GM21515 (cell line): ENCODE data around the gene MYO18B.

Source experiments
- ATAC-seq: cut with Tn5 transposase; IDR thresholded peaks from one replicate; pipeline ENCODE4 v1.9.1; 2021; ENCODE audit not compliant: unreplicated experiment

MYO18B gene

GRCh38 chr22:25892678-25893077, 150.7 kb downstream of the MYO18B start:
- no peak for ATAC-seq

DNA sequence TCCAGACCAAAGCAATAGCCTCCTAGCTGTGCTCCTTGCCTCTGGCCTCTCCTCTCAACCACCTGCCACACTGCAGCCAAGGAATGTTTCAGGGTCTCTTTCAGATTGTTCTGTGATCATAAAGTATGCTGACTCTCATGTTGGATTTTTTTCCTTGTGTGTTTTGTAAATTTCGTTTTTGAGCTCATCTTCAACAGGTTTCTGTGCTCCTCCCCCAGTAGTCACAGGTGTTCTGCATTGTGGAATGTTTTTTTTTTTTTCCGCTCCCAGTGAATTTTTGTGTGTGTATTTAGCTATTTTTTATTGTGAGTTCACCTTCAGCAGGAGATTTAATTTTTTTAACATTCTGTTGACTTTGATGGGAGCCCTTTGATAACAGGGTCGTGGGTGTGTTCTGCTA, 153.7 kb downstream of the MYO18B start:
- no peak for ATAC-seq

DNA sequence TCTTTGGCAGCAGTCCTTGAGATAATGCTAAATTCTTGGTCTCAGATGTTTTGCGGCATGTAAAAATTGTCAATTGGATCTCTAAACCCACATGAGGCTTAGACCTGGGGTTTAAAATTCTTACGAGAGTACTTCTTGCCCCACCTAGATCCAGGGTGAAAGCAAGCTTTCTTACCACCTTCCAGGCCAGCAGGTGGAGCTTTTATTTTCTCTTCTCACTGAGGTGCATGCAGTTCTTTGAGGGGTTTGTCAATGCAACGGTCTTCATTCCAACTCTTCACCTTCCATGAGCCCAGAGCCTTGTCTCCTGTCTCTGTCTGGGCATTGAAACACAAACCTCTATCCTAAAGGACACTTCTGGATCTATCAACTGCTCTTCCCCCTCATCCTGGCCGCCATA, 154.1 kb downstream of the MYO18B start:
- ATAC-seq, result no peak

- no peak for ATAC-seq
Observed at GRCh38 chr22:25896592-25896991, 154.6 kb downstream of the MYO18B start.

DNA sequence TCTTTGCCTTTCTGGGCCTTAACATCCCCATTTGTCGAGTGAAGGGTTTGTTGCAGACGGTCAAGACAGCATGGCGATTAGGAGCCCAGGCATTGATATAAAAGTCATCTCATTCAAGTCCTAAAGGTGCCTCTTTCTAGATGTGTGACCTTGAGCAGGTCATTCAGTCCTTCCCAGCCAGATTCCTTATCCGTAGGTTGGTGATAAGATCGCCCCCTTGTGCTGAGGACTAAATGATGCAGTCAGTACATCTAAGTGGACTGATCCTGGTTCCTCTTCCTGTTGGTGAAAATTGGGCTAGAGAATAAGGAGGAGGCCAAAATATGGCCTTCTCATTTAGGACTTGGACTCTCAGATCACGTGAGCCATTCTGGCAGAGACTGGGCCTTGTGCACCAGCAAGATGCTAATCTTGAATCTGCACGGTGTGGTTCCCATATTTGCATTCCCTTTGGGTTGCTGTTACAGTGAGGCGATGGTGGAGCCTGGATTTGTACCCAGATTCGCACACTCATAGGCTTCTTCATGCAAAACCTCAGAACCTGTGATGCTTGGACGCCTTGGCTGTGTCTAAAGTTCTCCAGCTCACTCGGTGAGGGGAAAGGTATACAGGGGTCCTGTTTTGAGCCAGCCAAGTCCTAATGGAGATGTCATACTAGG, 156.8 kb downstream of the MYO18B start:
- ATAC-seq, result no peak

GRCh38 chr22:25899566-25899965, 157.6 kb downstream of the MYO18B start:
- ATAC-seq, result no peak

GRCh38 chr22:25900390-25900789, 158.4 kb downstream of the MYO18B start:
- no peak for ATAC-seq

DNA sequence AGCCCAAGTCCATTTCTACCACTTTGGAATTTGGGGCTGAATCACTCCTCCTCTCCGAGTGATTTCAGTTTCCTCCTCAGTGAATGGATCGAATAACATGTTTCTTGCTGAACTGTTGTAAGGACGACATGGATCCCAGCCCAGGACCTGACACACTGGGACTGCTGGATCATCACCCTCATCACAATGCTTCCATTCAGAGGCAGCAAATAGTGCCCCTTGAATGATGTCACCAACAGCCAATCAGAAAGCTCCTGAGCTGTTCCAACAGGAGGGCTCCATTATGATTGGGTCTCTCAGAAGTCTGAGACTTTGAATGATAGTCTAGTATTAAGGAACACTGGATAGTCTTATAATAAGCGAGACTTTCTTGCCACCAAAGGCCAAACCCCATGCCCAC, 158.9 kb downstream of the MYO18B start:
- no peak for ATAC-seq

- no peak for ATAC-seq
Observed at GRCh38 chr22:25902402-25902801, 160.4 kb downstream of the MYO18B start.

DNA sequence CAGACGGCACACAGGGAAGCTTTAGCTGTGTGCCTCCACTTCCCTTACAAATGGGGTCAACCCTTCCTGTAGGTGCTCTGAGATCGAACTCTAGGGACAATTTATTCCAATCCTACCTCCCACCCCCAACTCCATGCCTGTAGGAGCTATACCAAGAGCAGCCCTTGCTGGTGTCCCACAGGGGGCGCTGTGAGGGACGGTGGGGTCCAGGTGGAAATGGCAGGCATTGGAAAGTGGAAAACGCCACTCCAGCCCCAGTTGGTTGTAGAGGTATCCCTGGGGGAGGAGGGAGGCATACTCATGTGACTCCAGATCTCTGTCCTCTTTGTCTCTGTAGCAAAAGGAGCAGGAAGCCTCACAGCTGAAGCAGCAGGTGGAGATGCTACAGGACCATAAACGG, 161.3 kb downstream of the MYO18B start:
- ATAC-seq, result no peak

DNA sequence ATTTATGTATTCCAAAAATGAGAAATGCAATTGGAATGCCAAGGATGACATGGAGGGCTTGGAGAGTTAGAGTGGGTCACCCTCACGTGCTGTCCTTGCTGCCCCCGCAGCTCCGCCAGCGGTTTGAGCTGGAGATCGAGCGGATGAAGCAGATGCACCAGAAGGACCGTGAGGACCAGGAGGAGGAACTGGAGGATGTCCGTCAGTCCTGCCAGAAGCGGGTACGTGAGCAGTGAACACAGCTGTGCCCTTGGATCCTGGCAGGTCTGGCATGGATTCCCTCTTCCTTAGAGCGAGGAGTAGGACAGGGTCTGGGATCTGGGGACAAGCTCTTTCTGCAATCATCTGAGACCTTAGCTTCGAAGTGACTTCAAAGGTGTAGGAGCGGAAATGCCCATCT, 166.2 kb downstream of the MYO18B start:
- no peak for ATAC-seq

DNA sequence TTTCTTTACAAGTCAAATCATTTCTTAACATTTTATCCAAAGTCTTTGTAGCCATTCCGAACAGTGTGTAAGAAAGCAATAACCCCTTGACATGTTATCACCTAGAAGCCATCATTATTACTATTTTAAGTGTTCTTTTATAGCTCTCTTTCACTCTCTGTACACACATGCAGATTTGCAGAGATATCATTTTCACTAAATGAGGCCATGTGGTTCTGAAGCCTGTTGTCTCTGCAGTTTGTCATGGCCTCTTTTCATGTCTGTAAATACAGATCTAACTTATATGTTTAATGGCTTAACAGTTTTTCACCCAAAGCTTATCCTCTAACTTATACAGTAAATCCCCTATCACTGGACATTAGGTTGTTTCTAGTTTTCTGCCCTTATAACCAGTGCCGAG, 166.8 kb downstream of the MYO18B start:
- no peak for ATAC-seq

DNA sequence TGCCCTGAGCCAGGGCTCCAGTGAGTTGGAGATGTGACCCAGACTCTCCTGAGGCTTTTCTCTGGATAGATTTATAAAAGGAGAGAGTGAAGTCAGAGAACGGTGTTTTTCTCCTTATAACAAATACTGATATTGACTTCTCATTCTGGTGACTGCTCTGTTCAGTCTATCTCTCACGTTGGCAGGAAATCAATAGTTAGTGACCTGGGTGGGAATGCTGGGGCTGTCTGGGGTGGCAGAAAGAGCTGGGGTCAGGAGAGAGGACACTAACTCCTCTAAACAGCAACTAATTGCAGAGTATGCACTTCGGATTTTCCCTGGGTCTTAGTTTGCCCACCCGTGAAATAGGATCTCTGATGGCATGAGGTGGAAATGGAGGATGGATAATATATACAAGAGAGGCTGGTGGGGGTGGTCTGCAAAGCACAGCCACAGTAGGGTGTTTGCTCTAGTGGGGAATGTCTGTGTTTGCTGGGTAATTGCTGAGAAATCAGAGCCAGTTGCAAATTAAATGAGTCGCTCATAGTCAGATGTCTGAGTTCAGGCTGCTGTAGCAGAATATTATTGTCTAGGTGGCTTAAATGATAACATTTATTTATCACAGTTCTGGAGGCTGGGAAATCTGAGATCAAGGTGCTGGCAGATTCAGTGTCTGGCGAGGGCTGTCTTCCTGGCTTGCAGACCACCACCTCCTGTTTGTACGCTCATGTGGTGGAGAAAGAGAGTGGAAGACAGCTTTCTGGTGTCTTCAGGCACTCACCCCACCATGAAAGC, 167.8 kb downstream of the MYO18B start:
- no peak for ATAC-seq

GRCh38 chr22:25911243-25911972, 169.4 kb downstream of the MYO18B start:
- no peak for ATAC-seq

GRCh38 chr22:25919452-25919851, 177.5 kb downstream of the MYO18B start:
- ATAC-seq, result no peak

- no peak for ATAC-seq
Observed at GRCh38 chr22:25922141-25922540, 180.2 kb downstream of the MYO18B start.

- no peak for ATAC-seq
Observed at GRCh38 chr22:25923914-25924313, 181.9 kb downstream of the MYO18B start.

GRCh38 chr22:25928038-25928437, 186.1 kb downstream of the MYO18B start:
- no peak for ATAC-seq

DNA sequence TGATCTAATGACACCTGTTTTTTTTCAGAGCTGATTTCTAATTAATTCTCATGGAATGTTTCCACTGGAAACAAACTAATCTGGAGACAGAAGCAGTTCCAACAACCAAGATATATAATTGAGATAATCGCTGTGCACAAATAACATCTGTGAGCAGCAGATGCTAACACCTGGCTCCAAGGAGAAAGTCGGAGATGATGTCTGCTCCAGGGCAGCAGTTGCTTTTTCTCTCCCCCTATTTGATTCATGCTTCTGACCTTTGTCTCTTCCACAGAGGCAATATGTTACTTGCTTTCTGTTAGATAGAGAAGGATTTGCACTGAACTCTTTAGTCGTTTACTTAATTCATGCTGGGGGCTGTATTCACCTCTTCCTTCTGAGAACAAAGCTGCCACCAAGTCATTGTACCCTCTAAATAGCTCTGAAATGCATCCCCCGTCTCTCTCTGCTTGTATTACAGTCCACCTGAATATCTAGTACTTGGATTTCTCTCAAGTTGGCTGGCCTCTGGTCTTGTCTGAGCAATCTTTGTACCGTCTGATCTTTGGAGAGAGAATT, 187.4 kb downstream of the MYO18B start:
- ATAC-seq, result no peak

DNA sequence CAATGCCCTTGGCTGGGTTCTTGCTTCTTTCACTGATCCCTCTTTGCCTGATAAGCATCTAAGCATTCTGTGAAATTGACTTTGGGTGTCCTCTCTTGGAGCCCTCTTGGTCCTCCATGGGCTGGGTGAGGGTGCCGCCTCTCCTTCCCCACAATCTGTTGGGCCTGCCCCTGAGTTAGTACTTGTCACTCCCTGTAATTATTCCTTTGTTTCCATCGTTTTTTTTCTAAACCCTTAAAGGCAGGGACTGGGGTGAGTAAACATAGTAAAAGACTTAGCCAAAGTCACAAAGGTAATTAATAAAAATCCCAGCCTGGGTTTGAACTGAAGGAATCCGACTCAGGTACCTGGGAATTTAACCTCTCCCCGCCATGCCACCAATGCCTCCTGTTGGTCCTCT, 188.1 kb downstream of the MYO18B start:
- no peak for ATAC-seq

GRCh38 chr22:25930788-25931310, 188.9 kb downstream of the MYO18B start:
- ATAC-seq, result no peak
